Activated CD4-positive, alpha-beta memory T cell treated with anti-CD3 and anti-CD28 coated beads, Interleukin-2, amount 10 ng/mL, durations not matched to agents 7 days and 5 days (primary cell): Measurements from ENCODE around the gene UBE2L3. TPM values are rescaled to one million over a fixed set of nuclear protein-coding genes. Genes with fewer than 3 reads are reported as not detected.
"Not testable (repeated sequence)": the region's sequence is repeated elsewhere in the genome, so short reads cannot be mapped to it uniquely, and the experiment has no call there.

Source experiments
- CTCF ChIA-PET: fragments of 350-600 bp; sonication (Branson Sonifier 250); formaldehyde crosslinking; loops from one replicate; lab custom pipeline; 2021; ENCODE audit warnings: antibody characterized with exemption, inconsistent platforms; lab: Charles Lee
- POLR2A ChIA-PET: fragments of 350-600 bp; sonication (Branson Sonifier 250); formaldehyde crosslinking; loops from one replicate; lab custom pipeline; 2021; ENCODE audit warnings: antibody characterized with exemption; lab: Charles Lee
- DNase-seq: peaks from one replicate; pipeline ENCODE4 v3.0.0-alpha.2; 2020
- H3K27ac Mint-ChIP-seq: one replicate; pipeline ENCODE4 v1.8.0; 2021; ENCODE audit warnings: mild to moderate bottlenecking, mixed read lengths
- H3K27me3 Mint-ChIP-seq: one replicate; pipeline ENCODE4 v1.8.0; 2021; ENCODE audit warnings: mixed read lengths
- H3K36me3 Mint-ChIP-seq: one replicate; pipeline ENCODE4 v1.8.0; 2021; ENCODE audit warnings: low read depth, mixed read lengths
- H3K4me1 Mint-ChIP-seq: one replicate; pipeline ENCODE4 v1.8.0; 2021; ENCODE audit warnings: mixed read lengths
- H3K4me3 Mint-ChIP-seq: one replicate; pipeline ENCODE4 v1.8.0; 2021; ENCODE audit warnings: mild to moderate bottlenecking, mixed read lengths
- H3K9me3 Mint-ChIP-seq: one replicate; pipeline ENCODE4 v1.8.0; 2021; ENCODE audit warnings: mixed read lengths
- total RNA-seq, 2 experiments: library from RNA; stranded (reverse); gene quantifications; one replicate each; pipeline ENCODE4 v1.2.3, GENCODE V29; 2021

UBE2L3 gene
- total RNA-seq, 2 experiments from 2014 or later: 54.3 to 57.4 TPM

DNA sequence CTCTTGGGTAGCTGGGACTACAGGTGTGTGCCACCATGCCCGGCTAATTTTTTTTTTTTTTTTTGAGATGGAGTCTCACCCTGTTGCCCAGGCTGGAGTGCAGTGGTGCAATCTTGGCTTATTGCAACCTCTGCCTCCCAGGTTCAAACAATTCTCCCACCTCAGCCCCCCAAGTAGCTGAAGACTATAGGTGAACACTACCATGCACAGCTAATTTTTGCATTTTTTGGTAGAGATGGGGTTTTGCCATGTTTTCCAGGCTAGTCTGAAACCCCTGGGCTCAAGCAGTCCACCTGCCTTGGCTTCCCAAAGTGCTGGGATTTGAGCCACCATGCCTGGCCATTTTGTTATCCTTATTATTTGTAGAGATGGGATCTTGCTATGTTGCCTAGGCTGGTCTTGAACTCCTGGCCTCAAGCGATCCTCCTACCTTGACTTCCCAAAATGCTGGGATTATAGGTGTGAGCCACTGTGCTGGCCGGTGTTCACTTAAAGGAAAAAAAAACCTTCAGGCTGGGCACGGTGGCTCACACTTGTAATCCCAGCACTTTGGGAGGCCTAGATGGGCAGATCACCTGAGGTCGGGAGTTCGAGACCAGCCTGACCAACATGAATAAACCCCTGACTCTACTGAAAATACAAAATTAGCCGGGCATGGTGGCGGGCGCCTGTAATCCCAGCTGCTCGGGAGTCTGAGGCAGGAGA, 13.6 kb downstream of the UBE2L3 start:
- H3K27me3 Mint-ChIP-seq, DNase-seq, CTCF ChIA-PET, H3K9me3 Mint-ChIP-seq, H3K4me3 Mint-ChIP-seq, H3K27ac Mint-ChIP-seq: not testable (repeated sequence)
- Mint-ChIP-seq H3K4me1 (peaks cover 29% of the 10 kb centered on the region), H3K36me3 (peaks cover 19% of the 10 kb centered on the region)
- POLR2A ChIA-PET: interaction anchor here (1.1 kb wide), 2 partner anchors 11 to 13 kb away, joined by 3 read pairs; no protein-coding TSS in a partner anchor

- no peak for DNase-seq
- H3K4me3 Mint-ChIP-seq: no peak overlapping the region
- CTCF ChIA-PET: no interaction called here
- peaks cover 33% of the 10 kb centered on the region for H3K4me1 Mint-ChIP-seq
- H3K27ac Mint-ChIP-seq: peak overlapping the region; percentile 21
- H3K9me3 Mint-ChIP-seq: no peaks in the 10 kb centered on the region
- no peaks in the 10 kb centered on the region for H3K27me3 Mint-ChIP-seq
- POLR2A ChIA-PET: interaction anchor here (1.7 kb wide), 1 partner anchor 12 kb away, joined by 5 read pairs; no protein-coding TSS in a partner anchor
- peaks cover 13% of the 10 kb centered on the region for H3K36me3 Mint-ChIP-seq
These were observed 15.6 kb downstream of the UBE2L3 start for GRCh38 chr22:21582801-21583740.

GRCh38 chr22:21585389-21585788, 17.9 kb downstream of the UBE2L3 start:
- Mint-ChIP-seq H3K4me3 (no peak overlapping the region), H3K9me3 (no peaks in the 10 kb centered on the region), H3K27me3 (no peaks in the 10 kb centered on the region), H3K4me1 (peaks cover 37% of the 10 kb centered on the region), H3K36me3 (peaks cover 16% of the 10 kb centered on the region), H3K27ac (no peak overlapping the region)
- no peak for DNase-seq
- POLR2A ChIA-PET: interaction anchor here (0.8 kb wide), 1 partner anchor 12 kb away, joined by 3 read pairs; no protein-coding TSS in a partner anchor
- CTCF ChIA-PET: no interaction called here

GRCh38 chr22:21587803-21588611, 20.5 kb downstream of the UBE2L3 start:
- H3K27me3 Mint-ChIP-seq: no peaks in the 10 kb centered on the region
- DNase-seq: peak; percentile 54
- ChIA-PET CTCF (interaction anchor here (0.6 to 1.6 kb wide), 3 partner anchors 35 to 59 kb away, joined by 3 to 8 read pairs (median 4); no protein-coding TSS in a partner anchor), POLR2A (interaction anchor here (1.6 to 2.3 kb wide), 3 partner anchors 14 to 41 kb away, joined by 5 to 12 read pairs (median 7); partner anchors contain the start of gene YDJC)
- no peak overlapping the region for H3K4me3 Mint-ChIP-seq
- H3K36me3 Mint-ChIP-seq: peaks cover 27% of the 10 kb centered on the region
- H3K4me1 Mint-ChIP-seq: peaks cover 46% of the 10 kb centered on the region
- peak overlapping the region; percentile 67 for H3K27ac Mint-ChIP-seq
- H3K9me3 Mint-ChIP-seq: no peaks in the 10 kb centered on the region

DNA sequence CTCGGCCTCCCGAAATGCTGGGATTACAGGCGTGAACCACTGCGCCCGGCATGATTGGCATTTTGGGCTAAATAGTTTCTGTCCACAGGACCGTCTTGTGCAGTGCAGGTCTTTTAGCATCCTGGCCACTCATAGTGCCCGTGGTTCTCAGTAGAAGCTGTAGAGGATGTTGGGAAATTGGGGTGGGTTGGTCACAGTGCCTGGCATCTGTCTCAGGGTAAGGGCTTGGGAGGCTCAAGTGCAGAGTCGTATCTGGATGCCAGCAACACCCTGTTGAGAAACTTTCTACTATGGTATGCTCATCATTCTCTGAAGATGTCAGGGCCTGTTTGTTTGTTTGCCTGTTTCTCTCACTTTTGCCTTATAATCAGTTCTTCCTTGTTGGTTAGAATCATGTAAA, 21.9 kb downstream of the UBE2L3 start:
- no peaks in the 10 kb centered on the region for H3K27me3 Mint-ChIP-seq
- H3K27ac Mint-ChIP-seq: no peak overlapping the region
- CTCF ChIA-PET: interaction anchor here (0.5 kb wide), 1 partner anchor 9 kb away, joined by 3 read pairs; no protein-coding TSS in a partner anchor
- H3K4me1 Mint-ChIP-seq: peaks cover 40% of the 10 kb centered on the region
- no peak for DNase-seq
- POLR2A ChIA-PET: no interaction called here
- H3K36me3 Mint-ChIP-seq: peaks cover 36% of the 10 kb centered on the region
- H3K4me3 Mint-ChIP-seq: no peak overlapping the region
- no peaks in the 10 kb centered on the region for H3K9me3 Mint-ChIP-seq

DNA sequence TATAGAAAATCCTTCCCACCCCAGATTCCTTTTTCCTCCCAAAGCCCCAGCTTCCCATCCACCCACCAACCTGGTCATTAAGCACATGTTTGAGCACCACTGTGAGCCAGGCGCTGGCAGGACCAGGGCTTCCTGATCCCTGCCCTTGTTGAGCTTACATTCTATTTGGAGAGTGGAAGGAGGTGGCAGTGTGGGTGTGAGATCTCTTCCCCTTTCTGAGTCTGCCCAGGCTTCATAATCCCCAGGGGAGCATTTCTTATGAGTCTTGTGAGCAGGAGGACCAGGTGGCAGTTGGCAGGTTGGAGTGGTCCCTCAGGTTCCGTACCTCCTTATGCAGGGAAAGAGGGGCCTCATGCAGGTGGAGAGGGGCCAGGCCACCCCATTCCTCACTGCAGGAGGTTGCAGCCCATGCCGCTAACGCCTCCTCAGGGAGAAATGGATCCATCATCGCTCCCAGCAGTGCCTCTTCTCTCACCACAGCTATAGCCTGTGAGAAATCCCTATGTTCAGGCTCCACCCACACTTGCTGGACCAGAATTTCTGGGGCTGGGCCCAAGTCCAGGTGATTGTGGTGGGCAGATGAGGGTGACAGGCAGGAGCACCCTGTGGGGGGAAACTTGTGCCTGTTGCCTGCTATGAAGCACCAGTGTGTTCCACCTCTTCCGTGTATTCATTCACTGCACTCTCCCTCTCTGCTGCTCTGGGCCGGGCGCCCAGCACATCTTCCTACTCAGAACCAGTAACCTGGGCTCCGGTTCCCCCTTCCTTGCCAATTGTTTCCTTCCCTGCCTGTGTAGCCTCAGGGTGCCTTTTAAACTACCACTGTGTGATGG, 23.5 kb downstream of the UBE2L3 start:
- H3K4me3 Mint-ChIP-seq: no peak overlapping the region
- POLR2A ChIA-PET: no interaction called here
- H3K36me3 Mint-ChIP-seq: peaks cover 45% of the 10 kb centered on the region
- no peak for DNase-seq
- CTCF ChIA-PET: no interaction called here
- H3K9me3 Mint-ChIP-seq: no peaks in the 10 kb centered on the region
- H3K27ac Mint-ChIP-seq: no peak overlapping the region
- no peaks in the 10 kb centered on the region for H3K27me3 Mint-ChIP-seq
- peaks cover 34% of the 10 kb centered on the region for H3K4me1 Mint-ChIP-seq

- Mint-ChIP-seq H3K4me3 (no peak overlapping the region), H3K36me3 (peaks cover 49% of the 10 kb centered on the region), H3K4me1 (peaks cover 34% of the 10 kb centered on the region), H3K27ac (no peak overlapping the region), H3K27me3 (no peaks in the 10 kb centered on the region), H3K9me3 (no peaks in the 10 kb centered on the region)
- ChIA-PET CTCF (interaction anchor here (1.4 kb wide), 1 partner anchor 55 kb away, joined by 3 read pairs; no protein-coding TSS in a partner anchor), POLR2A (interaction anchor here (1.3 kb wide), 1 partner anchor 10 kb away, joined by 3 read pairs; no protein-coding TSS in a partner anchor)
- DNase-seq: no peak
These were observed 24.2 kb downstream of the UBE2L3 start for GRCh38 chr22:21591695-21592094.

DNA sequence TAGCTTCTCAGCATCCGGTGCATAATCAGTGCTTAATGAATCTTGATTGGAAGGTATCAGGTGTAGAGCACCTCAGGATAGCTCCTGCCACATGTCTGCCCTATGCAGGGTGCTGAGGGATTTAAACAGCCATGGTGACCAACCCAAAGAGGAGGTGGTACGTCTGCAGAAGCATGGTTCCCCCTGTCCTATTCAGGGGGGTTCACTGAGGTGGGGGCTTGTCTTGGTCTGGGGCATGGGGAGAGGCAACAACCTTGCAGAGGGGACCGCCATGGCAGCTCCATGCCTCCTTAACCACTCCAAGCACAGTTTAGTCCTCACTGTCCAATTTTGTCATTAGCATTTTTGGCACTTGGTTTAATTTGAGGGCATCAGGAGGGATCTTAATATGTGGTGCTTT, 24.9 kb downstream of the UBE2L3 start:
- no peaks in the 10 kb centered on the region for H3K27me3 Mint-ChIP-seq
- H3K36me3 Mint-ChIP-seq: peaks cover 50% of the 10 kb centered on the region
- peaks cover 31% of the 10 kb centered on the region for H3K4me1 Mint-ChIP-seq
- no peak for DNase-seq
- H3K4me3 Mint-ChIP-seq: no peak overlapping the region
- H3K9me3 Mint-ChIP-seq: no peaks in the 10 kb centered on the region
- CTCF ChIA-PET: interaction anchor here (1.4 kb wide), 1 partner anchor 54 kb away, joined by 3 read pairs; no protein-coding TSS in a partner anchor
- H3K27ac Mint-ChIP-seq: no peak overlapping the region
- POLR2A ChIA-PET: interaction anchor here (1.3 kb wide), 1 partner anchor 10 kb away, joined by 3 read pairs; no protein-coding TSS in a partner anchor

- Mint-ChIP-seq H3K4me3 (no peak overlapping the region), H3K9me3 (no peaks in the 10 kb centered on the region), H3K27ac (no peak overlapping the region), H3K36me3 (peaks cover 50% of the 10 kb centered on the region), H3K4me1 (peaks cover 26% of the 10 kb centered on the region), H3K27me3 (no peaks in the 10 kb centered on the region)
- POLR2A ChIA-PET: no interaction called here
- CTCF ChIA-PET: no interaction called here
- DNase-seq: no peak
These were observed 26.1 kb downstream of the UBE2L3 start for GRCh38 chr22:21593406-21594232.

- DNase-seq: no peak
- no peaks in the 10 kb centered on the region for H3K9me3 Mint-ChIP-seq
- peaks cover 52% of the 10 kb centered on the region for H3K36me3 Mint-ChIP-seq
- H3K4me3 Mint-ChIP-seq: no peak overlapping the region
- CTCF ChIA-PET: no interaction called here
- H3K27me3 Mint-ChIP-seq: no peaks in the 10 kb centered on the region
- no peak overlapping the region for H3K27ac Mint-ChIP-seq
- POLR2A ChIA-PET: no interaction called here
- peaks cover 21% of the 10 kb centered on the region for H3K4me1 Mint-ChIP-seq
These were observed 27.4 kb downstream of the UBE2L3 start for GRCh38 chr22:21594865-21595452.
